GM18873 (cell line): ENCODE measurements around the gene RPA1.
"Not testable (repeated sequence)": the region's sequence is repeated elsewhere in the genome, so short reads cannot be mapped to it uniquely, and the experiment has no call there.

ENCODE experiments used
- ATAC-seq: cut with Tn5 transposase; IDR thresholded peaks from one replicate; pipeline ENCODE4 v1.9.1; 2021; ENCODE audit warnings: mild to moderate bottlenecking, moderate library complexity, moderate number of reproducible peaks; ENCODE audit not compliant: unreplicated experiment, low FRiP score

RPA1 gene

DNA sequence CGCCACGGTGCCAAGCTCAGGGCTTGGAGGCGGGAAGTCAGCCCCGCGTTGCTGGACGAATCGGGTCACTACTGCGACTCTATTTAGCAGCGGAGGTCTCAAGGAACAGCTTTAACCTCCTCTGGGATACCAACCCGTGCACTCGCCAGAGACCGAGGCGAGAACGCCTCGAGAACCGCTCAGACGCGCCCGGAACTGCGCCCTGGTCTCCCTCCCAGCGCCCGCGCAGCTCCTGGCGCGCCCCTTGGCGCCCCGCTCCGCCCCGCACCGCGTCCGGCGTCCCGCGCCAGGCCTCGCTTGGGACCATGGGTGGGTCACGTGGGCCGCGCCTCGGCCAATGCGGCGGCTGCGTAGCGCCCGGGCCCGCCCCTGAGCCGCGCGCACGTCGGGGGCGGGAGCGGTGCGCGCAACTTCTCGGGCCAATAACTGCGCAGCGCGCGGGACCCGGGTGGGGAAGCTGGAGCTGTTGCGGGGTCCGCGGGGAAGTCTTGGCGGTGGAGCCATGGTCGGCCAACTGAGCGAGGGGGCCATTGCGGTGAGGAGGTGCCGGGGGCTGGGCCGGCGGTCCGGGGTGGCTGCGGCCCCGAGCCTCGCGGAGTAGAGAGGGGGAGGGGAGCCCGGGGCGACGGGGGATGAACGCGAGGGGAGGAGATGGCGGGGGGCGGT is at the start of gene RPA1, which contains the start of gene SMYD4:
TSS of gene RPA1 (plus strand) at position 414 of the 666 bp plus-strand sequence. CDS start at position 503, 89 bp downstream.
TSS of gene SMYD4 (minus strand) at position 311 of the 666 bp plus-strand sequence. CDS start 1,908 bp downstream, outside the sequence.
- ATAC-seq, result peak; percentile 68

- ATAC-seq, result no peak
Measured at GRCh38 chr17:1782171-1782567, 47.6 kb upstream of the RPA1 start.

DNA sequence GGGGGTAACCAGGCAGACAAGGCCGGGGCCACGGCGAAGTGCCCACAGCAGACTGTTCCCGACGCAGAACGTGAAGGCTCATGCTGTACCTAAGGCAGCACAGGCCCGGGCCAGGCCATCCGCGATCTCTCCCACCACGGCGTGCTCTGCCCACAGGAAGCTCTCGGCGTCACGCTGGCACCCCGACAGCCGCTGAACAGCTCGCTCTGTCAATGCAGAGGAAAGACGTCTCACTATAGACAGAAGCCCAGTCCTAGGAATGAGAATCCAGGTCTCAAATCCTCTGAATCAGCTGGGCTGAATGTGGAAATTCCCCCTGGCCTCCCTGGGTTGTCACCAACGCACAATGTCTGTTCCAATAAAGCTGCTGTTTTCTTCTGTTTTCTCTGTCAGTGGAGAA is 46.5 kb upstream of the RPA1 start:
- ATAC-seq, result no peak

- no peak for ATAC-seq
Measured at GRCh38 chr17:1783834-1784611, 45.8 kb upstream of the RPA1 start.

DNA sequence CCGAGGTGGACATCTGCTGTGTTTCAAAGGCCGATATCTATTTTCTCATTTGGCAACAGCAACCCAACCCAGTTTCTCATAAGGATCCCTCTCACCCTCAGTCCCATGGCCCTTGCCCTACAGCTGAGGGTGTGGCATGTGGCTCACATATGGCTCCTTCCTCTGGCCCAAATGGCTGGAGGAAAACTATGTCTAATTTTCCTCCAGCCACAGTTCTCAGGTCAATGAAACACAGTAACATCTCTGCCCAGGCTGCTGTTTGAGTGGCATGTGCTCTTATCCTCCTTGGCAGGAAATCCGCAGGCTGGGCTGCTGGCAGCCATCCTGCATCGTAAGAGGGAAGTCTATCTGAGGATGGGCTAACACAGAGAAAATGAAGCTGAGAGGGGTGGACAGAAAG is 43.9 kb upstream of the RPA1 start:
- ATAC-seq, result no peak

GRCh38 chr17:1786708-1787107 is 43.1 kb upstream of the RPA1 start:
- no peak for ATAC-seq

GRCh38 chr17:1787301-1787902 is 42.4 kb upstream of the RPA1 start:
- ATAC-seq, result no peak

- no peak for ATAC-seq
Measured at GRCh38 chr17:1789936-1790335, 39.9 kb upstream of the RPA1 start.

GRCh38 chr17:1792495-1793446 is 37.0 kb upstream of the RPA1 start:
- ATAC-seq, result no peak

GRCh38 chr17:1793447-1793806 is 36.4 kb upstream of the RPA1 start:
- no peak for ATAC-seq

GRCh38 chr17:1796800-1797199 is 33.0 kb upstream of the RPA1 start:
- no peak for ATAC-seq

DNA sequence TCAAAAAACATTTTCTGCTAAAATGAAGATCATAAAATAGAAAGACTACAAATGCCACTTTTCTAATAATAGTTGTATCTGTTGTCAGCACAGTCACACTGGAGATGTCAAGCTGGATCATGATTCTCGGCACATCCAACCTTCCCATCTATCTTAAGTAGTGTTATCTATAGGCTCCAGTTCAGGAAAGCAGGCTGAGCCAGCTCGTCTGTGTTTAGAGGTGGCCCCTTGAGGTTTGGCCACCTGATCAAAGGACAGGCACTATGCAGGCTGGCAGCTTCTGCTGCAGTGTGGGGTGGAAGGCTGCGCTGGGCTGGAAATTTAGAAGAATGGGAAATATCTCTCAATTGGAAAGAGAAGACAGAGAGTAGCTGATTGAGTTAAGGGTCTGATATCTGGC is 32.5 kb upstream of the RPA1 start:
- ATAC-seq, result no peak

DNA sequence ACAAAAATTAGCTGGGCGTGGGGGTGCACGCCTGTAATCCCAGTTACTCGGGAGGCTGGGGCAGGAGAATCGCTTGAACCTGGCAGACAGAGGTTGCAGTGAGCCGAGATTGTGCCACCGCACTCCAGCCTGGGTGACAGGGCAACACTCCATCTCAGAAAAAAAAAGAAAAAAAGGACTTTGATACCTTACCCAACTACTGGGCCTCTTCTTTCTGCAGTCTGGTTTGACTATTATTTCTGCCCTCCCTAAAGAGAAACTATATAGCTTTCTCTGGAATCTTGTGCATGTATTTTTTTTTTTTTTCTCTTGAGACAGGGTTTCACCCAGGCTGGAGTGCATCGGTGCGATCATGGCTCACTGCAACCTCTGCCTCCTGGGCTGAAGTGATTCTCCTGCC is 32.0 kb upstream of the RPA1 start:
- not testable (repeated sequence) for ATAC-seq

- no peak for ATAC-seq
Measured at GRCh38 chr17:1800240-1800639, 29.6 kb upstream of the RPA1 start.

- no peak for ATAC-seq
Measured at GRCh38 chr17:1800712-1801111, 29.1 kb upstream of the RPA1 start.

DNA sequence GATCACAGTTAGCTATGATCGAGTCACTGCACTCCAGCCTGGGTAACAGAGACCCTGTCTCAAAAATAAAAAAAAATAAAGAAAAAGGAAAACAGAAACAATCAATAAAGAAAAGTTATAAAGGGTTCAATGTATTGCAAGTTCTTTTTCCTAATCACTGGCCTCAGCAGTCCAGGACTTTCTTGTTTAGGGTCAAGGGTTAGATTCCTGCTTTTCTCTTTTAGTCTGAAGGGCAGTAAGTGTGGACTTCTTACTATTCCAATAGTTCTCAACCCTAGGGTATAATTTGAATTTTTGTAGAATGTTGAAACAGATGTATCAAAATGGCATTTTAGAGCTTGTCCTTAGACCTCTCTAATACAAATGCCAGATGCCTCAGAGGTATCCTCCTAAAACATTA is 27.4 kb upstream of the RPA1 start:
- ATAC-seq, result no peak

DNA sequence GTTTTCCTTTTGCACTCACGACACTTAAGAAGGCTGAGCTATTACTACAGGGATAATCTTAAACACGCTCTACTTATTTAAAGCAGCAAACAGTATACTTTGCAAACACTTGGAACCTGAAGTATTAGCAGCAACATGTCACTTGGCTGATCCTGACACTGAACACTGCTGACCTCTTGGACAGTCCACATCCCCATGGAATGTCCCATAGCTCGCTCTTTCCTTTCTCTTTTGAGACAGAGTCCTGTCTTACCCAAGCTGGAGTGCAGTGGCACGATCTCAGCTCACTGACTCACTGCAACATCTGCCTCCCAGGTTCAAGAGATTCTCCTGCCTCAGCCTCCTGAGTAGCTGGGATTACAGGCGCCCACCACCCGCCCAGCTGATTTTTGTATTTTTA is 26.5 kb upstream of the RPA1 start:
- no peak for ATAC-seq

DNA sequence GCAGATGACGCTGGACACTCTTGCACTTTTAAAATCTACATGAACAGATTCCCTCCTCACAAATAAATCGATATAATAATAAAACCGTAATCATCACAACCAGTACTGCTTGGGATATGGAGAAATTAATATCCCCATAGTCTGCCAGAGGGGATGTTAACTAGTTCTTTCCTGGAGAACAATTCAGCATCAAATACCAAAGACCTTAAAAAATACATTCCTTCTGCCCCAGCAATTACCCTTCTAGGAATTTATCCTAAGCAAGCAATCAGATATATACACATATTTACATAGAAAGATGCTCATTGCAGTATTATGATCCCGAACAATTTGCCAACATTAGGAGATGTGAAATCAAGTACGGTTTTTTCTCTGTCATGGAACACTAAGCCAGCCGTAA is 21.9 kb upstream of the RPA1 start:
- ATAC-seq, result no peak

DNA sequence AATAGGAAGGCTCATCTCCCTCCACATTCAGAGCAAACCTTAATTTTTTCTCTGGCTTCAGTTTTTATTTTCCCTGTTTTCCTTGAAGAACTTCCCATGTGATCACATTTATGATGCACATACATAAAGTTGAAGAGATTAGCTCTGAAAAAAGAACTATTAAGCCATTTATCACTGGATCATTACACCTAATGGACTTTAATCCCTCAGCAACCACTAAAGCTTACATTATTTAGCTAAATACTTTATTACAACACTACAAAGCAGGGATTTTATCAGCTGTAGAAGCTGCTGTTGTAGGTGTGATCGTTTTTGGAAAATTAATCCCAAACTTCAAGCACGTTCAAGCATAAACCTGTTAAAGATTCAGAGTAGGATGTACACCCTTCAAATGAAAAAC is 21.2 kb upstream of the RPA1 start:
- ATAC-seq, result no peak

DNA sequence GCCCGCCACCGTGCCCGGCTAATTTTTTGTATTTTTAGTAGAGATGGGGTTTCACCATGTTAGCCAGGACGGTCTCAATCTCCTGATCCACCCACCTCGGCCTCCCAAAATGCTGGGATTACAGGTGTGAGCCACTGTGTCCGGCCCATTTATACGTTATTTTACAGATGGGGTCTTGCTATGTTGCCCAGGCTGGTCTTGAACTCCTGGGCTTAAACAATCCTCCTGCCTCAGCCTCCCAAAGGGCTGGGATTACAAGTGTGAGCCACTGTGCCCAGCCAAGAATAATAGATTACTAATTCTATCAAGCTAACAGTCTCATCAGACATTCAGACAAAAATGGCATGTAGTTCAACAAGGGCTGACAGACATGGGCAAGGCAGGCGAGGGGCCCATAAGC is 20.0 kb upstream of the RPA1 start:
- not testable (repeated sequence) for ATAC-seq
